HFF-Myc (cell line): ENCODE measurements around the gene NKX2-4.
"Not testable (repeated sequence)": the region's sequence is repeated elsewhere in the genome, so short reads cannot be mapped to it uniquely, and the experiment has no call there.

ENCODE experiments used
- DNase-seq: peaks from one replicate; pipeline ENCODE4 v3.0.0-alpha.2; 2011; ENCODE audit warnings: low read depth; ENCODE audit errors: extremely low read depth
- H3K4me3 ChIP-seq: replicated peaks from 2 replicates; pipeline ENCODE4 v1.5.1; 2011; ENCODE audit warnings: low read depth, mild to moderate bottlenecking, control low read depth, low read length
- TF ChIP-seq, protein P1 (sequence below): IDR thresholded peaks from 2 replicates; pipeline ENCODE4 v1.5.1; 2012; ENCODE audit warnings: mild to moderate bottlenecking, low read depth, low read length, control low read depth; ENCODE audit errors: missing control alignments

The NKX2-4 gene

GRCh38 chr20:21377701-21378100 is 19.6 kb downstream of the NKX2-4 start:
- TF ChIP-seq, protein P1, sequence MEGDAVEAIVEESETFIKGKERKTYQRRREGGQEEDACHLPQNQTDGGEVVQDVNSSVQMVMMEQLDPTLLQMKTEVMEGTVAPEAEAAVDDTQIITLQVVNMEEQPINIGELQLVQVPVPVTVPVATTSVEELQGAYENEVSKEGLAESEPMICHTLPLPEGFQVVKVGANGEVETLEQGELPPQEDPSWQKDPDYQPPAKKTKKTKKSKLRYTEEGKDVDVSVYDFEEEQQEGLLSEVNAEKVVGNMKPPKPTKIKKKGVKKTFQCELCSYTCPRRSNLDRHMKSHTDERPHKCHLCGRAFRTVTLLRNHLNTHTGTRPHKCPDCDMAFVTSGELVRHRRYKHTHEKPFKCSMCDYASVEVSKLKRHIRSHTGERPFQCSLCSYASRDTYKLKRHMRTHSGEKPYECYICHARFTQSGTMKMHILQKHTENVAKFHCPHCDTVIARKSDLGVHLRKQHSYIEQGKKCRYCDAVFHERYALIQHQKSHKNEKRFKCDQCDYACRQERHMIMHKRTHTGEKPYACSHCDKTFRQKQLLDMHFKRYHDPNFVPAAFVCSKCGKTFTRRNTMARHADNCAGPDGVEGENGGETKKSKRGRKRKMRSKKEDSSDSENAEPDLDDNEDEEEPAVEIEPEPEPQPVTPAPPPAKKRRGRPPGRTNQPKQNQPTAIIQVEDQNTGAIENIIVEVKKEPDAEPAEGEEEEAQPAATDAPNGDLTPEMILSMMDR, result no peak
- no peak for DNase-seq
- no peak overlapping the region for H3K4me3 ChIP-seq

- no peak for DNase-seq
- TF ChIP-seq, protein P1, result no peak
- H3K4me3 ChIP-seq, result no peak overlapping the region
Observed at GRCh38 chr20:21376626-21377025, 20.7 kb downstream of the NKX2-4 start.

GRCh38 chr20:21373436-21373835 is 23.9 kb downstream of the NKX2-4 start:
- TF ChIP-seq, protein P1, result no peak
- DNase-seq, result no peak
- no peak overlapping the region for H3K4me3 ChIP-seq

GRCh38 chr20:21372016-21372415 is 25.3 kb downstream of the NKX2-4 start:
- no peak for DNase-seq
- TF ChIP-seq, protein P1, result no peak
- H3K4me3 ChIP-seq, result no peak overlapping the region

DNA sequence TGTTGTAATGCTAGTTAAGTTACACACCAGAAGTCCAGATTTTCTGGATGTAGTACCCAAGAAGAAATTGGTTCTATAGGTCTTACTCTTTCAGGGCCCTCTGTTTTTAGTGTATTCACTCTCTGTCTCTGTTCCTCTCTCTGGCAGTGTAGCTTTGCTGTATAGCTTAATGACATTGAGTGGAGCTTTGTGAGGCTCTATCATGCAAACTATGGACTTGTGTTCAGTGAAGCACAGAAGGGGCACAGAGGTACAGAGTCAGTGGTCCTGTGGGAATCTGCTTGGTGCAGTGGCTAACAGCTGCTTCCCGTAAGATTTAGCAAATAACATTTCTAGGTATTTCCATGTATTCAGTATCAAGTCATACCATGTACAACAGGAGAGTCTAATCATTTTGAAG is 26.1 kb downstream of the NKX2-4 start:
- TF ChIP-seq, protein P1, result no peak
- no peak for DNase-seq
- no peak overlapping the region for H3K4me3 ChIP-seq

GRCh38 chr20:21368791-21369190 is 28.5 kb downstream of the NKX2-4 start:
- no peak for DNase-seq
- H3K4me3 ChIP-seq, result no peak overlapping the region
- TF ChIP-seq, protein P1, result no peak

GRCh38 chr20:21366273-21366672 is 31.1 kb downstream of the NKX2-4 start:
- not testable (repeated sequence) for H3K4me3 ChIP-seq, DNase-seq
